Upper lobe of left lung (tissue), 6 donors: Measurements from ENCODE around the gene RALGAPB. TPM values are rescaled to one million over a fixed set of nuclear protein-coding genes. Genes with fewer than 3 reads are reported as not detected.
"Not testable (repeated sequence)": the region's sequence is repeated elsewhere in the genome, so short reads cannot be mapped to it uniquely, and the experiment has no call there.

Source experiments
- ATAC-seq, 2 donors: fragments of 200-7000 bp; cut with Tn5 transposase; one replicate each; pipeline ENCODE4 v1.9.1; 2022; ENCODE audit warnings: mild to moderate bottlenecking in 2 of 2, moderate library complexity in 2 of 2; ENCODE audit not compliant: low FRiP score in 2 of 2
- DNase-seq, 2 donors: peaks; one replicate each; pipeline ENCODE4 v3.0.0-alpha.2; 2019 to 2020
- H3K27ac ChIP-seq, 4 donors: fragments of 200-600 bp; sonication (generic); one replicate each; pipeline ENCODE4 v1.5.1; 2016 to 2019
- H3K27me3 ChIP-seq, 4 donors: fragments of 200-600 bp; sonication (generic); one replicate each; pipeline ENCODE4 v1.5.1; 2017 to 2019
- H3K36me3 ChIP-seq, 4 donors: fragments of 200-600 bp; sonication (generic); one replicate each; pipeline ENCODE4 v1.5.1; 2016 to 2019
- H3K4me1 ChIP-seq, 4 donors: fragments of 200-600 bp; sonication (generic); one replicate each; pipeline ENCODE4 v1.5.1; 2018 to 2019
- H3K4me3 ChIP-seq, 4 donors: fragments of 200-600 bp; sonication (generic); one replicate each; pipeline ENCODE4 v1.5.1; 2017 to 2019; ENCODE audit warnings: mild to moderate bottlenecking in 2 of 4, moderate library complexity in 1 of 4
- H3K9me3 ChIP-seq, 4 donors: fragments of 200-600 bp; sonication (generic); one replicate each; pipeline ENCODE4 v1.5.1; 2018 to 2019
- CTCF ChIP-seq, 6 experiments: fragments of 450-650 bp in 4 of 6; fragments of 200-600 bp in 2 of 6; sonication (generic) in 2 of 6; IDR thresholded peaks; one replicate each; pipeline ENCODE4 v1.5.1; 2016 to 2019; ENCODE audit warnings: antibody characterized with exemption in 6 of 6
- EP300 ChIP-seq, 4 donors: sonication (generic); formaldehyde crosslinking; IDR thresholded peaks; one replicate each; pipeline ENCODE4 v1.5.1; 2017; ENCODE audit warnings: antibody characterized with exemption in 4 of 4, control low read depth in 2 of 4
- POLR2A ChIP-seq, 4 donors: fragments of 450-650 bp; IDR thresholded peaks; one replicate each; pipeline ENCODE4 v1.5.1; 2016 to 2017; ENCODE audit warnings: antibody characterized with exemption in 4 of 4, mild to moderate bottlenecking in 2 of 4
- POLR2AphosphoS5 ChIP-seq, 2 donors: sonication (generic); formaldehyde crosslinking; IDR thresholded peaks; one replicate each; pipeline ENCODE4 v1.5.1; 2017; ENCODE audit warnings: antibody characterized with exemption in 2 of 2
- WGBS, 2 donors: methylation state at CpG; one replicate each; pipeline ENCODE4 v1.1.5; 2017 to 2018; 5-methylcytosine and 5-hydroxymethylcytosine counted together
- total RNA-seq, 6 donors: library from RNA; depleted of rRNA in 4 of 6; stranded (reverse); fragments of >200 nt in 4 of 6; gene quantifications; one replicate each; pipeline versions ENCODE4 v1.1.0 to v1.2.1, GENCODE V29; 2016 to 2021
- donor health status: DM: no; HTN: no; CAD: no; lungs with moderate emphysema.
- donor health status: DM: no; HTN: yes; CAD: no; lungs with severe emphysema.

Gene RALGAPB
- total RNA-seq, 6 donors from 2014 or later, result 27.0 to 76.5 (median 32.1) TPM

- ATAC-seq, result peak in 1 of 2 donors; percentile 43
- Histone ChIP-seq H3K4me3 (no peak overlapping the region), H3K36me3 (no peaks in the 10 kb centered on the region), H3K9me3 (no peaks in the 10 kb centered on the region), H3K27ac (no peak overlapping the region), H3K27me3 (no peaks in the 10 kb centered on the region), H3K4me1 (no peaks in the 10 kb centered on the region)
- DNase-seq, result no peak
- 76 to 85% methylated on average over 13 to 21 of the region's 21 CpGs for WGBS, 2 donors
- TF ChIP-seq POLR2A (IDR thresholded peaks at IDR 0.05), result no peak
- TF ChIP-seq POLR2AphosphoS5 (IDR thresholded peaks at IDR 0.05), result no peak
- no peak for TF ChIP-seq CTCF (IDR thresholded peaks at IDR 0.05)
- TF ChIP-seq EP300 (IDR thresholded peaks at IDR 0.05), result no peak
Measured at GRCh38 chr20:38591474-38592410, 119.1 kb downstream of the RALGAPB start.

- not testable (repeated sequence) for H3K4me1 ChIP-seq, H3K9me3 ChIP-seq, H3K36me3 ChIP-seq, DNase-seq, H3K4me3 ChIP-seq, H3K27ac ChIP-seq, ATAC-seq, H3K27me3 ChIP-seq
- 75 to 76% methylated on average over 3 of the region's 3 CpGs for WGBS, 2 donors
Measured at GRCh38 chr20:38592411-38592790, 119.8 kb downstream of the RALGAPB start.

GRCh38 chr20:38594281-38594680, 121.6 kb downstream of the RALGAPB start:
- DNase-seq, H3K27ac ChIP-seq, ATAC-seq: not testable (repeated sequence)

GRCh38 chr20:38595886-38596285, 123.2 kb downstream of the RALGAPB start:
- not testable (repeated sequence) for H3K27me3 ChIP-seq, ATAC-seq, H3K4me3 ChIP-seq, H3K4me1 ChIP-seq, H3K9me3 ChIP-seq, H3K27ac ChIP-seq, DNase-seq, H3K36me3 ChIP-seq
- WGBS, 2 donors, result 90 to 95% methylated on average over 11 to 15 of the region's 15 CpGs

More at GRCh38 chr20:38594281-38594680, 121.6 kb downstream of the RALGAPB start:
- H3K36me3 ChIP-seq, H3K4me1 ChIP-seq, H3K4me3 ChIP-seq, H3K9me3 ChIP-seq, H3K27me3 ChIP-seq: not testable (repeated sequence)
- 78 to 79% methylated on average over 12 of the region's 12 CpGs for WGBS, 2 donors

GRCh38 chr20:38599410-38599882, 126.8 kb downstream of the RALGAPB start:
- peak; percentile 55 to 95 for ATAC-seq
- DNase-seq, result peak; percentile 89 to 94
- 38 to 61% methylated on average over 7 to 9 of the region's 9 CpGs for WGBS, 2 donors
- Histone ChIP-seq H3K27me3 (peaks cover 0 to 11% (median 4%) of the 10 kb centered on the region in 4 donors), H3K4me3 (no peak overlapping the region), H3K36me3 (no peaks in the 10 kb centered on the region), H3K27ac (peak overlapping the region in 2 of 4 donors; percentile 11 to 46), H3K4me1 (peaks cover 0 to 19% (median 8%) of the 10 kb centered on the region in 4 donors), H3K9me3 (no peaks in the 10 kb centered on the region)
- TF ChIP-seq POLR2A (IDR thresholded peaks at IDR 0.05), result no peak
- TF ChIP-seq CTCF (IDR thresholded peaks at IDR 0.05), result no peak
- peak in 1 of 4 donors; percentile 7 for TF ChIP-seq EP300 (IDR thresholded peaks at IDR 0.05)
- peak; percentile 12 to 34 for TF ChIP-seq POLR2AphosphoS5 (IDR thresholded peaks at IDR 0.05)

GRCh38 chr20:38600057-38600456, 127.4 kb downstream of the RALGAPB start:
- no peak overlapping the region for H3K4me3 ChIP-seq
- WGBS, 2 donors, result 97 to 100% methylated on average over 1 of the region's 1 CpG
- no peak for ATAC-seq
- no peaks in the 10 kb centered on the region for H3K9me3 ChIP-seq
- H3K27ac ChIP-seq, result peak overlapping the region in 1 of 4 donors; percentile 46
- no peak for DNase-seq
- peaks cover 0 to 19% (median 8%) of the 10 kb centered on the region in 4 donors for H3K4me1 ChIP-seq
- peaks cover 0 to 11% (median 4%) of the 10 kb centered on the region in 4 donors for H3K27me3 ChIP-seq
- no peaks in the 10 kb centered on the region for H3K36me3 ChIP-seq
- TF ChIP-seq POLR2A (IDR thresholded peaks at IDR 0.05) (no peak), EP300 (IDR thresholded peaks at IDR 0.05) (no peak), POLR2AphosphoS5 (IDR thresholded peaks at IDR 0.05) (no peak), CTCF (IDR thresholded peaks at IDR 0.05) (no peak)
